IPS-NIHi7 (cell line): Measurements from ENCODE around the gene PPARD.
"Not testable (repeated sequence)": the region's sequence is repeated elsewhere in the genome, so short reads cannot be mapped to it uniquely, and the experiment has no call there.

Experiments used
- DNase-seq: peaks from one replicate; pipeline ENCODE4 v3.0.0; 2012; ENCODE audit warnings: mixed read lengths; ENCODE audit errors: extremely low spot score

Gene PPARD

DNA sequence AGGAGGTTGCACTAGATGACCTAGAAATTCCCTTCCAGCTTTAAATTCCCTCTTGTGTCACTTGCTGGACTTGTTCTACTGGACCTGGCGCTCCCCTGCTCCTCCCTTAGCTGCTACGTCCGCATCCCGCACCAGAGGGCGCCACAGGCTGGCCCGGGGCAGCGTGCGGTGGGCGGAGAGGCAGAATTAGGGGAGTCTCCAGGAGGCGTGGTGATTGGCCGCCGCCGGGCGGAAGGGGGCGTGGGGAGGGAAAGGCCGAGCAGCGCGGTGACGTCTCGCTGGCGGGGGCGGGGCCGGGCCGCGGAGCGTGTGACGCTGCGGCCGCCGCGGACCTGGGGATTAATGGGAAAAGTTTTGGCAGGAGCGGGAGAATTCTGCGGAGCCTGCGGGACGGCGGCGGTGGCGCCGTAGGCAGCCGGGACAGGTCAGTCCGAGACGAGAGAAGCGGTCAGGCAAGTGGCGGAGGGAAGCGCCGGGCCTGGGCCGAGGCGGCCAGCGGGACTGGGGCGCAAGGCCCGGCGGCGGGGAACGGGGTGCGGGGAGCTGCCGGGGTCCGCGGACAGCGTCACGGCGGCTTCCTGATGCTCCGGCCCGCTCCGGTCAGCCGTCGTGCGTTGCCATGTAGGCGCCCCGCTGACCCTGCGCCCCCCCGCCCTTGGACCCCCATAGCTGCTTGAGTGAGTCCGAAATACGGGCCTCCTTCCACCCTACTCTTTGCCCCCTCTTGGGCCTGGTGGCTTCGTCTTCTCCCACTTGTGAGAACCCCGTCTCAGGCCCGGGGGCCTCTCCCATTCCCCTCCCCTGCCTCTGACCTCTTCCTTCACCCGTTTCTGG, at the start of gene PPARD:
Gene PPARD, plus strand, starts transcription at position 301 of the 834 bp plus-strand sequence. CDS start 68,530 bp downstream, outside the sequence.
- DNase-seq, result peak; percentile 100

DNA sequence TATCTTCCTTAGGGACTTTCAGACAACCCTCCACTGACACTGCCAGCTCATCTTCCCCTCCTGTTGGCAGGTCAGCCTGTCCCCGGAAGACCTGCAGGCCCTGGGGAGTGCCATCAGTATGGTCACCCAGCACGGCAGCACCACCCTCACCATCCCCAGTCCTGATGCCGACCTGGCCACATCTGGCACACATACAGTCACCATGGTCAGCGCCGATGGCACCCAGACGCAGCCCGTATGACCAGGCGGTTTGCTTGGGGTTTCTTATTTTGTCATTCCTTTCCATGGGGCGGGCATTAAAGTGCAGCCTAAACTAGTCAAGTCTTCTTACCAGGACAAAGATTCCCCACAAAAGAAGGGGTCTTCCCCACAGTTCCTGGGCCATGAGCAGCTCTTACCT, 48.7 kb upstream of the PPARD start:
- DNase-seq, result no peak

DNA sequence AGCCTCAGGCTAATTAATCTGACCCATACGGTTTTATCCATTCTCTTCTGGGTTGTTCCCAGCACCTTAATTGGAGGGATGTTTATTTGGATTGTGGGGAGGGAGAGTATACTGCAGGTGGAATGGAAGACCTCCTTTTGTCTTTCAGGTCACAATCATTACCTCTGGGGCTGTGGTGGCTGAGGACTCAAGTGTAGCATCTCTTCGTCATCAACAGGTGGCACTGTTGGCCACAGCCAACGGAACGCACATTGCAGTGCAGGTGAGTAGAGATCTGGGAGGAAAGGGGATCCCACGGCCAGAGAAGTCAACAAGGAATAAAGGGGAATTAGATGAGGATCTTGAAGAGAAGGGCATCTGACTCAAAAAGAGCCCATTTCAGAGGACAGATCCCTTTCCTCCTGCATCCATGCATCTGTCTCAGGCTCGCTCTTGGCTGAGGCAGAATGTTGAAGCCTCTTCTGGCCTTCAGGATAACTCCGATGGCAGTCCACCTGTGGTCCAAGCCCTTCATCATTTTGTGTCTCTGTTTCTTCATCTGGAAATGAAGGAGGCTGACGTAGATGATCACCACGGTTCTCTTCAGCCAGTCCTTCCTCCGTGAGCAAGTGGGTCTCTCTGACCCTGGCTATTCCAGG, 47.9 kb upstream of the PPARD start:
- peak; percentile 90 for DNase-seq

DNA sequence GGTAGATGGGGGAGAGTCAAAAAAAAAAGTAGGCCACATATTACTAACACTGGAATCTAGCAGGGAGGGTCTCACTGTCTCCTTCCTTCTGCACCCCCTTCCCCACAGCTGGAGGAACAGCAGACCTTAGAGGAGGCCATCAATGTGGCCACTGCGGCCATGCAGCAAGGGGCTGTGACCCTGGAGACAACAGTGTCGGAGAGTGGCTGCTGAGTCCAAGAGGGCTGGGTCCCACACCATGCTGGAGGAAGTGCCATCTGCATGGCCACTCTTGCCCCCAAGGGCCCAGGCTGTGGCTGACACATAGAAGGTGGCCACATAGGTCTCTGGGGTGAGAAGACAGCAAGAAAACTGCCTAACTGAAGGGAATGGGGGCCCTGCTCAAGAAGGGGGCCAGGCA, 47.3 kb upstream of the PPARD start:
- DNase-seq, result no peak

DNA sequence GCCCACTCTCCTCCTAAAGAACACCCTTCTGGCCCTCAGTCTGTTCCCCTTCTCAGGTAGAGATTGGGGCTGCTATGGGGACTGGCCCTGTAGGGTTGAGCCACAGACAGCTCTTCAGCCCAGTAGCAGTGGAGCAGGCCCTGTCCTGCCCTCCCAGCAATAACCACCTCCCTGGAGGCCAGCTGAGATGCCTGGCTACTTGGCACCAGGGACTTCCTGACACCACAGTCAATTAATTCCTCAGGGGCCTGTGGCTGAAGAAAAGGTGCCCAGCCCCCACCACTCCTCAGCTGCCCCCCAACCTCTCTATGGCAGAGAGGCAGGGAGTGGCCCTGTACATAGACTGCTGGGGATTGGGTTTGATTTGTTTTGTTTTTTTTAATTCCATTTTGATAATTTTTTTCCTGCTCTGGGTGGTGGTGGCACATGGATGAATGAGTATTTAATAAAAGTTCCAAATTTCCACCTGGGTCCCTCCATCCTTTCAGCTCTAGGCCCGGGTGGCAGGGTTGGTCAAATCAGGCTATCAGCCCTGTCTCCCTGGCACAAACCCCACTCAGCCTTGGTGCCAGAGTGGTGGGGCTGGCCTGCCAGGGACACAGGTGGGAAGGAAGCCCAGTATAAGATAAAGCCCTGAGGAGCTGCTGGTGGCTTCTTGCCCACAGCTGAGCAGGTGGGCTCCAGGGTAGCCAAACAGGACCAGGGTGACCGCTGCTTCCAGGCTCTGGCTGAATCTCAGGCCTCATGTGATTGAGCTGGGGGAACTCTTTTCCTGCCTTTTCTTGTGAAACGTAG, 46.6 kb upstream of the PPARD start:
- no peak for DNase-seq

DNA sequence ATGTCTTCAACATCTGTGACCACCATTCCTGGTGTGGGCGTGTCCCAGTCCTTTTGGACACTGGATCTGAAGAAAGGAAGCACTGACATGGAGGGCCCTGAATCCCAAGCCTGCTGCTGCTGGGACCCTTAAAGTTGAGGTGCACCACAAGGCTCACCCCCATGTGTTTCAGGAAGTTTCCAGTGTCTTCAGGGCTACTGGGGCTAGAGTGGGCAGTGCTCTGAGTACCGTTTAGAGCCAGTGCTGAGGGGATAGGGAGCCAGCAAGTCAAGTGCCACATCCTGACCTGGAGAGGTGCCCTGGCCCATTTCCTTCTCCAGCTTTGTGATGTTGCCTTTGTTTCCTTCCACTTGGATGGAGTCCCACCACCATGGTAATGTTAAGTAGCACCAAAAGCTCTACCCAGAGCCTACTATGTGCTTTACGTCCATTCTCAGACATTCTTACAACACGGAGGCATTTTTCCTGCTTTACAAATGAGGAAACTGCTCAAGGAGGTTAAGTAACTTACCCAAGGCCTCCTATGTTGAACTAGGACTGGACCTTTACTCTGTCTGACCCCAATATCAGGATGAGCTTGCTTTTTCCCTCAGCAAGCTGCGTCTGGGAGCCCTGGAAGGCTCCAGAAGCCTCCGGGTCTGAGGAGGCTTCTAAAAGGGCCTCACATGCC, 45.3 kb upstream of the PPARD start:
- DNase-seq, result no peak

DNA sequence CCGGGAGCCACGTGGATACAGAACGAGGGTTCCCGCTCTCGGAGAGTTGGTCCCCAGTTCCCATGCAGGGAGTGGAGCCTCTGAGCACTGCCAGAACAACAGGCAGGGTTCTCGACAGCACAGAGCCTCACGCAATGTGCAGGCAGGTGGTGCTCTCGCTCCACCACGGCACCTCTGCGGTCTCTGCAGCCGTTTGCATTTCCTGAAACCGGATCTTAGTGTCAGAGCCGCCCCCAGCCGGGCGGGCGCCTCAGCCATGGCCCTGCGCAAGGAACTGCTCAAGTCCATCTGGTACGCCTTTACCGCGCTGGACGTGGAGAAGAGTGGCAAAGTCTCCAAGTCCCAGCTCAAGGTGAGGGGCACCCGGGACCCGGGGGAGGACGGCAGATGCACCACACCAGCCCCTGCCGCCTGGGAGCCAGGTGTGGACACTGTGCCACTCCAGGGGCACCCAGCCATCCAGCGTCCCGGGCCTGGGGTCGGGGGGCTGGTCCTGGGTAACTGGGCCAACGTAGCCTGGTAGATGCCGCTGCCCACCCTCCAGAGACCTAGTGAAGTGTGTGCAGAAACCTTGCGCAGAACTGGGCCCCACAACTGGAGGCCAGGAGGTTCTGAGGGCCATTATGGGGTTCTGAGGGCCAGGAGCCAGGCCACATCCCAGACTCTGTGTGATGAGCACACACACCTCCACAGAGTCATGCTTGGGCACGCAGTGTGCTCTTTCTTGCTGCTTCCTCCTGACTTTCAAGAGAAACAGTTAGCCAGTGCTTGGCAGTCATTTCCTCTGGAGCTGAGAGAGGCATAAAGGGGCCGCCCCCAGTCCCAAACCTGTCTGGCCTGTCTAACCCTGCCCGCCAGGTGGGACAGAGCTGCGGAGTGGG, 44.5 kb upstream of the PPARD start, which contains the start of gene DEF6:
Gene DEF6, plus strand, starts transcription at position 218 of the 881 bp plus-strand sequence. Its CDS starts 39 bp downstream, at position 257.
- DNase-seq, result peak; percentile 96

DNA sequence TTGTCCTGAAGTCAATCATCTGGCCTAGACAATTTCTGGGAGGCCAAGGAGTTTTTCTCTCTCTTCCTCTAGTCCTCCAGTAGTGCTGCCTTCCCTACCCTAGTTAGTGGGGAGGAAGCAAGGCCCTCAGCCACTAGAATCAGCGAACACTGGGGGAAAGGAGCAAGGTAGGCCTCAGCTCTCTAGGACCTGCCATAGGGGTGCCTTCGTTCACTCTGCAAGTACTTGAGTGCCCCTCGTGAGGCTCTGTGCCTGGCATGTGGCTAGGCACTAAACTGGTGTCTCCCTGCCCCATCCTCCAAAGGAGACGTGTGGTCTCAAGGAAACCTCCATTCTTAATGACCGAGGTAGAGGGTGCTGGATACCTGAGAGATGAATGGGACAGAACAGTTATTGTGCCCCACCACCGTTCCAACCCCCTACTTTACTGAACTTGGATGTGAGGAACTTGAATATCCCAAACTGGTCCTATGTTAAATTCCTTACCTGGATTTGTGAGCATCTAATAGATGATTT, 43.7 kb upstream of the PPARD start:
- DNase-seq, result no peak

DNA sequence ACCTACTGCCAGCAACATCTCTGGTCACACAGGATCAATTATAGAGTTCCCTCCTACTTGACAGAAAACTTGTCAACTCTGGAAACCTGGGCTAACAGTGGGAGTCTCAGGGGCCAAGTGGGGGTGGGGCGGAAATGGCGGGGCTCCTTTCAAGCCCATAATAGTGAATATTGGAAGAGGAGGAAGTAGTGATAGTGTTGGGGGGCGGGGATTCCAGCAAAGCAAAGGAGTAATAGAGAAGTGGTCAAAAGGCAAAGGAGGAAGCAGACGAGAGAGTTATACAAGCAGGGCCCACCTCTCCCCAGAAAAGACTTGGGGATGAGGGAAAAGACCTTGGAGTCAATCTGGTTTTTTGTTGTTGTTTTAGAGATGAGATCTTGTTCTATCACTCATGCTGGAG, 42.7 kb upstream of the PPARD start:
- no peak for DNase-seq

DNA sequence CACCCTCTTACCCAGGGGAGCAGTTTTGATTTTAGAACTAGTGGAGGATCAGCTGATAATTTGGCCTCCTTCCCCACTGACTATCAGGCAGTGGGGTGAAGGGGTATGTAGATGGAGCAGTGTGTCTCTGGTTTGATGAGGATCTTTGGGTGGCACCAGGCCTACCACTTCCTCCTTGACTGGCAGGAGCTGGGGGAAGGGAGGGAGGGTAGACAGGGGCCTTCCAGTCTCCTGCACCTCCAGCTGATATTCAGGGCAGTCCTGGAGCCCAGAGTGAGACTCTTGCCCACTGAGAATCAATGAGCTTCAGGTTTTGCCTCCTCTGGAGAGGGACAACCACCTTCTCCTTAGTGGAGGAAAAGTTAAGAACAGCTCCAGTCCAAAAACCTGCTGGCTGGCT, 41.5 kb upstream of the PPARD start:
- no peak for DNase-seq

DNA sequence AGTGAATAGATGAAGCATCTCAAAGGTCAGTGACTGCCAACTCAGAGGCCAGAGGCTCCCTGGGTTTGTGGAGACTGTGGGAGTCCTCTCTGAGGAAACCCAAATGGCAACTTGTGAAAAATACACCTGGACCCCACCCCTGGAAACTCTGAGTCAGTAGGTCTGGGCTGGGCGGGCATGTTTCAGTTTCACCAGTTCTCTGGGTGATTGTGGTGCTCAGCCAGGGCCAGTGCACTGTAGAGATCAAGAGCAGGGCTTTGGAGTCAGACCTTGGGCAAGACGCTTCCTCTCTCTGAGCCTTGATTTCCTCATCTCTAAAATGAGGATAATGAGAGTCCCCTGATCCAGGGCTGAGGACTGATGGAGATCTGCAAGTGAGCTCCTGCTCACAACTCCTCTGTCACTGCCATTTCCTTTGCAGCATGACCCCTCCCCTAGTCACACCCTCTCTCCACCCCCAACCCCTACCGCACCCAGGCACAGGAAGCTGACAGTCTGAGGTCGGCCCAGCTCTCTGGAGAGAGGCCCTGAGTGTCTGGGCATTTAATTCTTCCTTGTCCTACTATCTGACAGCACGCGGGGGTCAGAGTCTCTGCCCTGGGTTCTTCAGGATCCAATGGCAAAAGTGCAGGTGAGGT, 39.6 kb upstream of the PPARD start:
- DNase-seq, result peak; percentile 87

DNA sequence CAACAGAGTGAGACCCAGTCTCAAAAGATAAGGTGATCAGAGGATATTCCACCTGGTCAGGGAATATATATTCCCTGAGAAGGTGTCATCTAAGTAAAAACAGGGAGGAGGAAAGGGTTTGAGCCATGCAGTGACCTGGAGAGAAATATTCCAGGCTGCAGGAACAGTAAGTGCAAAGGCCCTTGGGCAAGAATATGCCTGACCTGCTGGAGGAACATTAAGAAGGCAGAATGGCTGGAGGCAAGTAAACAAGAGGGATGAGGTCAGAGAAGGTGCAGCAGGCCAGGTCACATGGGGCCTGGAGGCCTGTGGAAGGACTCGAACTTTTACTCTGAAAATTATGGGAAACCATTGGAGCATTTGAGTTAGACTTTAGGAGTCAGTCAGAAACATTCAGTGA, 38.1 kb upstream of the PPARD start:
- no peak for DNase-seq

DNA sequence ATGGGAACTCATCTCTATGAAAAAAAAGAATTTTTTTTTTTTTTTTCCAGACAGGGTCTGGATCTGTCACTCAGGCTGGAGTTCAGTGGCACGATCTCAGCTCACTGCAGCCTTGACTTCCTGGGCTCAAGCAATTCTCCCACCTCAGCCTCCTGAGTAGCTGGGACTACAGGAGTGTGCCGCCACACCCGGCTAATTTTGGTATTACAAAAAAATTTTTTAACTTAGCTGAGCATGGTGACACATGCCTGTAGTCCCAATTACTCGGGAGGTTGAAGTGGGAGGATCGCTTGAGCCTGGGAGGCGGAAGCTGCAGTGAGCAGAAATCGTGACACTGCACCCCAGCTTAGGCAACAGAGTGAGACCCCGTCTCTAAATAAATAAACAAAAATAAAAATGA, 37.2 kb upstream of the PPARD start:
- DNase-seq, result no peak

DNA sequence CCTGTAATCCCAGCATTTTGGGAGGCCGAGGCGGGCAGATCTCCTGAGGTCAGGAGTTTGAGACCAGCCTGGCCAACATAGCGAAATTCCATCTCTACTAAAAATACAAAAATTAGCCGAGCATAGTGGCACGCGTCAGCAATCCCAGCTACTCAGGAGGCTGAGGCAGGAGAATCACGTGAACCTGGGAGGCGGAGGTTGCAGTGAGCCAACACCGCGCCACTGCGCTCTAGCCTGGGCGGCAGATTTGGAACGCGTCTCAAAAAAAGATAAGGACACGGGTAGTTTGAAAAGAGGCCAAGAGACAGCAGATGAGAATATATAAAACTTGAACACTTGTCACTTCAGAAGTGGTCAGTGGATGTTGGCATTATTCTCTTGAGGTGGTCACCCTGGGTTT, 35.2 kb upstream of the PPARD start:
- DNase-seq, result not testable (repeated sequence)

DNA sequence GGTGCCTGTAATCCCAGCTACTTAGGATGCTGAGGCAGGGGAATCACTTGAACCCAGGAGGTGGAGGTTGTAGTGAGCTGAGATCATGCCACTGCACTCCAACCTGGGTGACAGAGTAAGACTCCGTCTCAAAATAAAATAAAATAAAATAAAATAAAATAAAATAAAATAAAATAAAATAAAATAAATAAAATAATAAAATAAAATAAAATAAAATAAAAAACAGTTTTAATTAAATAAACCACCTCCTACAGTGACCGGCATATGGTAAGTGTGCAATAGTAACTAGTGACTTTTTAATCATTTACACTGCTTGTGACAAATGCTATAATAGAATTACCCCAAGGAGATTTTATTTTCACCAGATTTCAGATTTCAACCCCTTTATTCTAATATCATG, 33.8 kb upstream of the PPARD start:
- DNase-seq, result not testable (repeated sequence)

DNA sequence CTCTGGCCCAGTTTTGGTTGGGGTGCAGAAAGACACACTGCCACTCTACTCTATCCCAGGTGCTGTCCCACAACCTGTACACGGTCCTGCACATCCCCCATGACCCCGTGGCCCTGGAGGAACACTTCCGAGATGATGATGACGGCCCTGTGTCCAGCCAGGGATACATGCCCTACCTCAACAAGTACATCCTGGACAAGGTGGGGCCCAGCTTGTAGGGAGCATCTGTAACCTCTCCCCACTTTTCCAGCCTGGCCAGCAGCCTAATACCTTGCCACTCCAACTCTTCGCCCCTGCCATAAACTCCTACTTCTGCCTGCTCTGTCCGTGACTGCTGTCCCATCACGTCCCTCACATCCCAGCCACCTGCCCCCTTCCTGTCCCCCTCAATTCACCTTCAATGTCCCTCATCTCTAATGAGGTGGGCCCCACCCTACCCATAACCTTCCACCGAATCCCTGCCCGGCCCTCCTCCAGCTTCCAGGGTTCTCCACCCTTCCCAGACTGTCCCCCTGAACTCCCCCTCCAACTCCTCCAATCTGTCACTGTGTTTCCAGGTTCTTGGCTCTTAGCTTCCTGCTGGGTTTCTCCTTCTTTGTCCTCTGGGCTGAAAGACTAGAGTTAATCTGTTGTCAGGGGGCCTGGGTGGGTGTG, 32.6 kb upstream of the PPARD start:
- DNase-seq, result no peak

DNA sequence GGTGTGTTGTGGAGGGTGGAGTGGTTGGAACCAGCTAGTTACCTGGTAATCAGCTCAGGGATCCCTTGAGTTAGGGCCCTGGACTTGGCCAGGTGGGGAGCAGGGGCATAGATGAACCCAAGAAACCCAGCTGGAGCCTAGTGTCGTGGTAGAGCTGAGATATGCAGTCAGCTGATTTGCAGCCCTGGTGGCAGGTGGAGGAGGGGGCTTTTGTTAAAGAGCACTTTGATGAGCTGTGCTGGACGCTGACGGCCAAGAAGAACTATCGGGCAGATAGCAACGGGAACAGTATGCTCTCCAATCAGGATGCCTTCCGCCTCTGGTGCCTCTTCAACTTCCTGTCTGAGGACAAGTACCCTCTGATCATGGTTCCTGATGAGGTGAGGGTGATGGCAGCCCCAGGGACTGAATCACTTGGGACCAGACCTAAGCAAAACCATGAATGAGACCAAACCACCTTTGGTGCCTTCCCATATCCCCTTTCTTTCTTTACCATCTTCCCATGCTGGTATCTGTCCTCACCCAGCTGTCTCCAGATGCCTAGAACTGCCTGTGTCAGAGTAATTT, 32.0 kb upstream of the PPARD start:
- no peak for DNase-seq

DNA sequence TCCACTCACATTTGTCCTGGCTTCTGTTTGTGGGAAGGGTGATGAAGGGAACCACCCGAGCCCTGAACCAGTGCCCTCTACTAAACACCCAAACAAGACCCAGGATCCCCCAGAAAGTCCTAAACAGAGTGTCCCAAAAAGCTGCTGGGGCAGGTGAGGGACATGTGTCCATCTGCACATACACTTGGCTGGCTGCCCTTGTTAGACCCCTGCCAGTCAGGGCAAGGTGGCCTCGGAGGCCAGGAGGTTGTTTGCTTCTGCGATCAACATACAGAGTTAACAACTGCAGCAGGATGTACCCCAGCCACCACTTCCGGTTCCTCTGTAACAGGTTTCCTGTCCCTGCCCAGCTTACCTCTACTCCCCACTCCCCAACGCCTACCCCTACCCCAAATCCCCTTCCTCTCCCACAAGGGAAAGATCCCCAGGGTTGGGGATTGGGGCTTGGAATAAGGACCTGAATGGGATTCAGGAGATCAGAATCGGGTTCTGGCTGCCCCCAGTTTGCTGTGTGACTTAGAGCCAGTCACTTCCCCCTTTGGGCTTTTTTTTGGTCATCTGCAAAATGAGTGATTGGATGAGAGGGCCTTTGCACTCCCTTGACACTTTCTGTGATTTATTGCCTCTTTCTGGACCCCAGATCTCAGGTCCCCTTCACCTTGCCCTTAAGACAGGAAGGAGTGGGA, 30.8 kb upstream of the PPARD start:
- no peak for DNase-seq
